Measurements from ENCODE around the gene HECTD1. TPM values are rescaled to one million over a fixed set of nuclear protein-coding genes. Genes with fewer than 3 reads are reported as not detected.

HECTD1 gene
- total and polyA plus RNA-seq, 9 of the 15 experiments (the other 6 are each of a cell fraction or from before 2014, with no cell fraction given): 27.9 to 111 (median 78.1) TPM

- Histone ChIP-seq H3K4me1 (replicated peaks in 1 of 2; ENCODE audit: control insufficient read depth in 2 of 2, insufficient read depth in 2 of 2, low read length in 2 of 2) (no peaks in the 10 kb centered on the region), H2AFZ (ENCODE audit: low read depth, low read length) (no peak overlapping the region), H4K20me1 (replicated peaks; ENCODE audit: control insufficient read depth, insufficient read depth, low read length) (no peaks in the 10 kb centered on the region), H3K4me2 (ENCODE audit: insufficient read depth, low read length) (no peak overlapping the region), H3K4me3 (no peak overlapping the region), H3K27ac (ENCODE audit: extremely low read depth, low read depth, low read length) (no peak overlapping the region), H3K9me3 (replicated peaks; ENCODE audit: control insufficient read depth, insufficient read depth, low read depth, low read length) (no peaks in the 10 kb centered on the region), H3K27me3 (ENCODE audit: control insufficient read depth in 2 of 2, insufficient read depth in 2 of 2, low read length in 2 of 2) (no peaks in the 10 kb centered on the region), H3K9ac (ENCODE audit: insufficient read depth in 1 of 2, low read depth in 2 of 2, low read length in 2 of 2) (no peak overlapping the region), H3K36me3 (ENCODE audit: control insufficient read depth, insufficient read depth, low read length) (peaks cover 89% of the 10 kb centered on the region), H3K9me1 (ENCODE audit: control insufficient read depth, insufficient read depth, low read length) (no peaks in the 10 kb centered on the region), H3K79me2 (ENCODE audit: control insufficient read depth, insufficient read depth, low read length) (no peaks in the 10 kb centered on the region)
- DNase-seq (ENCODE audit: extremely low read depth in 1 of 4, low spot score in 3 of 4) (no peak), FAIRE-seq (no peak), ATAC-seq (no peak)
- TF ChIP-seq ARID4B (CRISPR knock-in tag; IDR thresholded peaks at IDR 0.05) (no peak), POU5F1 (IDR thresholded peaks at IDR 0.05; ENCODE audit: borderline replicate concordance, low read depth, low read length, partially characterized antibody) (no peak), RAD51 (IDR thresholded peaks at IDR 0.05; ENCODE audit: borderline replicate concordance, low read depth) (no peak), TAL1 (IDR thresholded peaks at IDR 0.05) (no peak), CXXC5 (CRISPR knock-in tag; IDR thresholded peaks at IDR 0.05) (no peak), ESRRB (CRISPR knock-in tag; IDR thresholded peaks at IDR 0.05; ENCODE audit: borderline replicate concordance) (no peak), MAX (CRISPR knock-in tag; IDR thresholded peaks at IDR 0.05) (no peak), NKRF (IDR thresholded peaks at IDR 0.05; ENCODE audit: borderline replicate concordance) (no peak), HINFP (tag; conservative IDR thresholded peaks at IDR 0.05; ENCODE audit: low read depth) (no peak), POLR2AphosphoS2 (IDR thresholded peaks at IDR 0.05; ENCODE audit: low read length) (no peak), KLF16 (IDR thresholded peaks at IDR 0.05) (no peak), ZNF77 (CRISPR knock-in tag; IDR thresholded peaks at IDR 0.05) (no peak), ID3 (CRISPR knock-in tag; IDR thresholded peaks at IDR 0.05) (no peak), ID3 (tag; IDR thresholded peaks at IDR 0.05) (no peak), NR2C2 (CRISPR knock-in tag; IDR thresholded peaks at IDR 0.05) (no peak), NR2C2 (tag; IDR thresholded peaks at IDR 0.05) (no peak)
- no TSS peak for BruUV-seq (replicated peaks)
- ChIA-PET POLR2A (interaction anchor here (1.2 kb wide), 1 partner anchor 7 kb away, joined by 4 read pairs; no protein-coding TSS in a partner anchor), CTCF (ENCODE audit: low intra/inter-chr PET ratio) (no interaction called here)
- 97% methylated on average over 4 of the region's 6 CpGs for WGBS (ENCODE audit: insufficient coverage, low coverage, missing lambda C conversion rate)
- intact Hi-C loops (cut with micrococcal nuclease): no loop called here
- in situ Hi-C loops (cut with MboI): no loop called here
Observed at GRCh38 chr14:31125231-31125630, 82.4 kb downstream of the HECTD1 start.

Data from K562 (cell line).